Hepatic stellate cell (primary cell): ENCODE results near the gene CDK4.
A peak's percentile ranks its signal among the peaks of the same experiment; 100 is the strongest.

Source experiments
- DNase-seq: peaks from one replicate; pipeline ENCODE4 v3.0.0; 2011; ENCODE audit warnings: low spot score

CDK4 gene

DNA sequence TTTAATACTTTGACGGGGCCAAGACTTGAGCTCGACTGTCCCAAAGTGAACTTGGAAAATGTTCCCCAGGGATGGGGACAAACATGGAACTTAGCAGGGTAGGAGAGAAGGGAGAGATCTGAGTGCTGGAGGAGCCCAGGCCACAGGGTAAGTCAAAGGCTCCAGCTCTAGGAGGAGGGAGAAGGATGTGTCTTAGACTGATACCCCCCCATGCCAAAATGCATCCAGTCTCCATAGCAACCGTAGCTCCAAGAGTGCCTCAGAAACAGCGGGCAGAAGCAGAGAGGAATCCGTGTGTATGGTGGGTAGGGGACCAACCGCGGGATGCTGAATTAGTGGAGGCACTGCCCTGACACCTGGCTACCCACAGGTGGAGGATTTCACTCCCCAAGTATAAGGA, 12.7 kb downstream of the CDK4 start:
- no peak for DNase-seq

DNA sequence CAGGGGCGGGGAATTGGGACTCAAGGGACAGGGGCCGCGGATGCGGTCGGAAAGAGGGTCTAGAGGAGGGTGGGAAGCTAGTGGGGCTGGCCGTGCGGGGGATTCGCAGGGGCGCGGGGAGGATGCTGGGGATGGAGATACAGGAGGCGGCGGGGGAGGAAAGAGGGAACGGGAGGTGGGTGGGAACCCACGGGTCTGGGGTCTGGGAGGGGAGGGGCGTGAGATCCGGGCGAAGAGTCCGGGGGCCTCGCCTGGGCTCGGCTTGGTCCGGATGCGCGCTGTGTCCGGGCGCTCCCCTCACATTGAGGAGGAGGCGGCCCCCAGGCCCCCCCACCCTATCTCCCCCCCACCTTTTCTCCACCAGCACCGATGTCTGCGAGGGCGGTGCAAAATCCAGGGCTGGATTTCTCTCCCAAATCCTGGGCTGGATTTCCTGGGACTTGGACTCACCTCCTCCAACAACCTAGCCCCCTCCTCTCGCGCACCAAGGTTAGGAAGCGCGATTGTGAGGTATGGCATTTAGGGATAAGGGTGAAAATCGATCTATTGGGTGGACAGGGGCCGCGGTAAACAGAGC, 13.4 kb downstream of the CDK4 start, which contains the start of gene AGAP2:
AGAP2 (minus strand) TSS at position 82 of the 577 bp plus-strand sequence. CDS start 496 bp downstream, outside the sequence.
- DNase-seq = peak; percentile 55

DNA sequence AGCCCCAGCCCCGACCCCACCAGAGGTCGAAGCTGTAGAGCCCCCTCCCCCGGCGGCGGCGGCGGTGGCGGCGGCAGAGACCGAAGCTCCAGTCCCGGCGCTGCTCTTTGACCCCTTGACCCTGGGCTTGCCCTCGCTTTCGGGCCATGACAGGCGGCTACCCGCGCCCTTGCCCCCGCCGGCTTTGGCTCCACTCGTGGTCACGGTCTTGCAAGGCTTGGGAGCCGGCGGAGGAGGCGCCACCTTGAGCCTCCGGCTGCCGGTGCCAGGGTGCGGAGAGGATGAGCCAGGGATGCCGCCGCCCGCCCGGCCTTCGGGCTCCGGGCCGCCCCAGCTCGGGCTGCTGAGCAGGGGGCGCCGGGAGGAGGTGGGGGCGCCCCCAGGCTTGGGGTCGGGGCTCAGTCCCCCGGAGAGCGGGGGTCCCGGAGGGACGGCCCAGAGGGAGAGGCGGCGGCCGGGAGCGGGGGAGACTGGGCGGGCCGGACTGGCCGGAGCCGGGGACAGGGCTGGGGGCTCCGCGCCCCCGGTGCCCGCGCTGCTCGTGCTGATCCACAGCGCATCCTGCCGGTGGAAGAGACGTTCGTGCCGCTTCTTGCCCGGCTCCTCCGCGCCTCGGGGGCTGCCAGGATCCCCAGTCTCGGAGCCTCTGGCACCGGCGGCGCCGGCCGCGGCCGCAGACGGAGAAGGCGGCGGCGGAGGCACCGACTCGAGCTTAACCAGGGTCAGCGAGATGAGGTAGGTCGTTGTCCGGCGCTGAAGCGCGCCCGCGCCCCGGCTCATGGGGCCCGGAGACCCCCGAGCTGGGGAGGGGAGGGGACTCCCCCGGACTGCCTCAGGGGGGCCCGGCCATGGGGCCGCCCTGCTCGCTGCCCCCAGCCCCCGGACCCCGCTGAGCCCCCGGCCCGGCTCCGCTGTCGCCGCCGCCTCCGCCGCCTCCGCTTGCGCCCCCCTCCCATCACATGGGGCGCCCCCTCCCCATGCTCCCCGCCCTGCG, 14.3 kb downstream of the CDK4 start:
- DNase-seq = peak; percentile 59

DNA sequence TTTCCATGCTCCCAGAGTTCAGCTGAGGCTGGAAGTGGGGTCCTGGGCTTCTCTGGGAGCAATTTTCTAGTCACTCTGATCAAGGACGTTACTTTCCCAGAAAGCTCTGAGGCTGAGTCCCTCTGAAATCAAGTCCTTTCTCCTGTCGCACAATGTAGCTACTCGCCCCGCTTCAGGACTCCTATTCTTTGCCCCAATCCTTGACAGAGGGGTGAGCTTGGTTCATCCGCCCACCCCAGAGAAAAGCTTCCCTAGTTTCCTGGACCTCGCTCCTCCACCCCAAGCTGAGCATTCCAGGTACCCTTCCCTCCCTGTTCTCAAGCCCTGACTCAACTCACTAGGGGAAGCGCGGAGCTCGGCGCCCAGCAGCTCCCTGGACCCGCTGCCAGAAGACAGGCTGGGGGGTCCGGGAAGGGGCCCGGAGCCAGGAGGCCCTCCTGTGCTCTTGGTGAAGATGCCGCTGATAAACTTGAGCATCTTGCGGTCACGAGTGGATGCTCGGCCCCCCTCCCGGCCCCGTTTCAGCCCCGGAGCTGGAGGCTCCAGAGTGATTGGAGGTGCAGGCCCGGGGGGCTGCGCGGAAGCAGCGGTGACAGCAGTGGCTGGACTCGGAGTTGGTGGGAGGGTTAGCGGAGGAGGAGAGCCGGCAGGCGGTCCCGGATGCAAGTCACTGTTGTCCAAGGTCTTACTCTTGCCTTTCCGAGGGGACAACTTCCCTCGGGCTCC, 15.2 kb downstream of the CDK4 start:
- no peak for DNase-seq

DNA sequence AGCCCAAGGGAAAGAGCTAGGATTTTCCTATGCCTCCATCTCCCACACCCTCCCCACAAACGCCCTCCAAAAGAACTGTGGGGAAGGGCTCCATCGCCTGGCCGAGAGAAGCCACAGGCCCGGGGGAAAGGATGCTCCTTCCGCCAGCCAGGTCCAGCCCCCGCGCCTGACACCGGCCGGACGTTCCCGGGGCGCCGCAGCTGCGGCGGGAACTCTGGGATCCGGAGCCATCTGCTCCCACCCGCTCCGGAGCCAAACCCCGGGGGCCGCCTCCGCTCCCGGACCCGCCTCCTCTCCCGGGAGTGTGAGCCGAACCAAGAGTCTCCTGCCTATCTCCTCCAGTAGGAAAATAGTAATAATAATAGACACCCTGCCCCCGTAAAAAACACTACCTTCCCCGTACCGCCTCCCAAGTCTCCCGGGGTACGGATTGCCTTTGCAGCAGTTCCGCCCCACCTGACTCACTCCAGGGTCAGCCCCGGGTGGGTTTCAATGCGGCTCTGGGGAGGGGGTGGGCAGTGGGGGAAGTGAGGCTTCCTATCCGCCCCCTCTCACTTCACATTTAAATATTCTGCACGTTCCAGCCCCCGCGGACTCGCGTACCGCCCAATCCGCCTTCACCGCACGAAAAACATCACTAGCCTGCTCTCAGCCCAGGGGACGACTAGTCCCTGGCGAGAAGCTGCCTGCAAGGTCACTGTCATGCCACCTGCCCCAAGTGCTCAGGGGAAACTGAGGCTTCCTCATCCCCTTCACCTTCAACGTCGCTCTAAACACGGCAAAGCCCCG, 16.0 kb downstream of the CDK4 start:
- peak; percentile 74 for DNase-seq

DNA sequence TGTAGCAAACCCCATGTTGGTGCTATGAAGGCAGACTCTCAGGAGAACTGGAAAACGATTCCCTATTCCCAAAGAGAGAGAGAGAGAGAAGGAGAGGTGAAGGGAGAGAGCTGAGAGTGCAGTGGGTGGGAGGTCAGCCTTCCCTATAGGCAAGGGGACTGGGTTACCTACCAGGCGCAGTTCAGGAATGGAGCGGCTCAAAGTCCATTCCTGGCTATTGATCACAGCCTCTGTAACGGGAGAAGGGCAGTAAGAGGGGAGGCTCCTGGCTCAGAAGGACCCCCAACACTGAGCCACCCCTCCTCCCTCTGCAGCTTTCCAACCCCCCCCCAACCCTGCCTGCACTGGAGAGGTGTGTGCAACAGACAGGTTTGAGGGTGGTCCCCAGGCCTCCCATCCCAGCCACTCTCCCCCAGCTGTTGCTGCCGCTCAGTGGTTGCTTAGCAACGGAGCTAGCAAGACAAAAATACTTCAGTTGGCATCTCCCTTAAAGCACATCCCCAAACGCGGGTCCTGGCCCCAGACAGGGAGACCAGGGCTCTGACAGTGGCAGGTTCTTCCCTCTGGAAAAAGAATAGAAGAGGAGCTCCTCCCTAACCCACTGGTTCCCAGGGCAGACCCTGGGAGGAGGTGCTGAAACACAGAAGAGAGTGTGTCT, 16.8 kb downstream of the CDK4 start:
- peak; percentile 53 for DNase-seq

DNA sequence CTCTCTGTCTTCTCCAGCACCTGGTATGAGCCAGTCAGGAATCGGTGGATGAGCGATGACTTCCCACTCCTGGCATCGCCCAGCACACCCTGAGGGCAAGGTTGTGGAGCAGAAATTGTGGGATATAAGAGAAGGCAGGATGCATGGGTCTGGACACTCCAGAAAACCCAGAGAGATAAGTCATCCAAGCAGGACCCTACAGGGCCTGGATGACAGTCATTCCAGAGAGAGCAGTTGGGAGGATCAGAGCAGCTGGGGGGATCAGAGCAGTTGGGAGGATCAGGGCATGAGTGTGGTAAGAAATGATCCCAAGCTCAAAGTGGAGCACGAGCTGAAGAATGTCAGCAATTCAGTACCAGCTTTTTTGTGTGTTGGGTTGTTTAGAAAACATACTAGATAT, 17.5 kb downstream of the CDK4 start:
- DNase-seq = peak; percentile 55

DNA sequence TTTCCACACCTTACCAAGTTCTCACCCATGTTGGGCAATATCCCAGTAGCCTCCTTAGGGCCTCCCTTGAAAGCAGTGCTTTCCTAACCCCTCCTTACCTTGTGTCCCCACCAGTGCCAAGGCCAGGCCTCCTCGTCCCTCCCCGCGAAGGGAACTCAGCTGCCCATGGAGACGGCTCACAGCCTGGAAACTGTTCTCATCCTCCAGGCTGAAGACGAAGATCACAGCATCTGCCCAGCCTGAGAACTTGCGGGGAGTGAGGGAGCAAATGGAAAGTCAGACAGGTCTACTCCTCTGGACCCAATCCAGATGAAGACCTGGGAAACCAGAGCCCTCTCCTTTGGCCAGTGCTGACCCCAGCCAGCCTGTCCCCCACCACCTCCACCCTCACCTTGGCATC, 18.2 kb downstream of the CDK4 start:
- DNase-seq = no peak

DNA sequence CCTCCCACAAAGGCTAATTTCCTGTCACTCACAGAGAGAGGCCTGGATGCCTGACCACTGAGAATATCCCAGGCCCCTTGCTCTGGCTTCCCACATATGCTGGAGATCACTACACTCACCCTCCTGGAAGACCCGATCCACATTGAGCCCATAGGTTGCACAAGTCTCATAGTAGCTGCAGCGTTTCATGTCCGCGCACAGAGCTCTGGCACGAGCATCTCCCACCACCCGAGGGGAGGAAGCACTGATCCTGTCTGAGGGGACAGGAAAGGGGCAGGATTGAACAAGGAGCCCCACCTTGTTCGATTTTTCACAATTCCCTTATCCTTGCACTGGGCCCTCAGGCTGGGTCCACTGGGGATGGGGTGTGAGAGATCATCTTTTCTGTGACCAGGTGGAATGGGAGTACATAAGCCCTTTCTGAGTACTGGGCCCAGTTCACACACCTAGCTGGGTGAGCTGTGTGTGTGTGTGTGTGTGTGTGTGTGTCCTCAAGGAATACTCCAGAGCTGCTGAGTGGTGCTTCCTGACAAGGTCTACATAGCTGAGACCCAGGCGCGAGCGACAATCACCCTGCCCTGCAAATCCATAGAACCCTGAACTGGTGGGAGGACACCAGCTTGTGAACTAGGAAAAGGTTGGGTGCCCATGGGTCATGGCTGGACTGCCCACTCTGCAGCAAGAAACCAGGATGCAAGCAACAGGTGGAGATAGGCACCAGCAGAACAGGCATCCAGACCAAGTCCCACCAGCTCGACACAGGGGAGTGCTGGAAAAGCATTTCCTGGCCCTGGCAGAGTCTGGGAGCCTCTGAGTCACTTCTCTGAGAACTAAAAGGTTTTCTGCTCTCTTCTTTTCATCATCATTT, 19.1 kb downstream of the CDK4 start:
- no peak for DNase-seq

DNA sequence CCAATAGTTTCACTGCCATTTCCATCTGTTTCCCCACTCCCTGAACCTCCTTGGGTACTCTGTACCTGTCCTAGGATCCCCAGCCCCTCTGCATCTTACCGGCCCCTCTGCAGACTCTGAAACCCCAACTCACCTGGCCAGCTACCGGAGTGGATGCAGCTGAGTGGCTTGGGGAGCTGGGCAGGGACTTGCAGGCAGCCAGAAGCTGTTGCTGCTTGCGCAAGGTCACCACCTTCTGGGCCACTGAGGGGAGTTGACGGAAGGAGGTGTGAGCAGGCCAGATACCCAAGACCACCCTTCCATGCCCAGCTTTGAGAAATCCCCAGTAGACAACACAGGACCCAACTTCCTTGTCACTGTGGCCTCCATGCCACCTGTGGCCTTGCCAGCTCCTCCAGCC, 19.8 kb downstream of the CDK4 start:
- no peak for DNase-seq

DNA sequence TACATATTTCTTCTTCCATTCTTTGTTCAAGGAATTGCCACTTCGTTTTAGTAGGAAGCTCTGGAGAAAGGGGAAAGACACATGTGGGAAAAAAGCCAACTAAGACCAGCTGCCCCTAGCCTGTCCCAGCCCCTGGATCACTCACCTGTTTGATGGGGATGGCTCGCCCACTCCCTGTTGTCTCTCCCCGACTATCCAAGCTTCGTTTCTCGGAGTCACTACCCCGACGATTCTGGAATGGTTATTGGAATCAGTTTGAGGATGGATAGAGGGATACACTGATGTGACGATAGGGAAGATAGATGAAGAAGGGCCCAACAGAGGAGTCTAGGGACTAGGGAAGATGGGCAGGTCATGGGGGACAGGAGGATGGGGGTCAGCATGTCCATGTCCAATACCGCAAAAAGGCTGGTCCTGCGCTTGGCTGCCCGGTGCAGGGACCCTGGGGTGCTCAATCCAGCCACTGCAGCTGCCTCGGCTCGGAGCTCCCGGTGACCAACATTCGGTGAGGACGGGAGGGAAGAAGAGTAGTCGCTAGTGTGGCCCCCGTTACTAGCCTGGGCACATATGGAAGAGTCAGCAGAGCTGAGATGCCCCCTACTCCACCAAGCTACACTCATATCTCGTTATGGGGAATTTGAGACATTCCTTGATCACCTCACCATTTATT, 20.6 kb downstream of the CDK4 start:
- DNase-seq = no peak

DNA sequence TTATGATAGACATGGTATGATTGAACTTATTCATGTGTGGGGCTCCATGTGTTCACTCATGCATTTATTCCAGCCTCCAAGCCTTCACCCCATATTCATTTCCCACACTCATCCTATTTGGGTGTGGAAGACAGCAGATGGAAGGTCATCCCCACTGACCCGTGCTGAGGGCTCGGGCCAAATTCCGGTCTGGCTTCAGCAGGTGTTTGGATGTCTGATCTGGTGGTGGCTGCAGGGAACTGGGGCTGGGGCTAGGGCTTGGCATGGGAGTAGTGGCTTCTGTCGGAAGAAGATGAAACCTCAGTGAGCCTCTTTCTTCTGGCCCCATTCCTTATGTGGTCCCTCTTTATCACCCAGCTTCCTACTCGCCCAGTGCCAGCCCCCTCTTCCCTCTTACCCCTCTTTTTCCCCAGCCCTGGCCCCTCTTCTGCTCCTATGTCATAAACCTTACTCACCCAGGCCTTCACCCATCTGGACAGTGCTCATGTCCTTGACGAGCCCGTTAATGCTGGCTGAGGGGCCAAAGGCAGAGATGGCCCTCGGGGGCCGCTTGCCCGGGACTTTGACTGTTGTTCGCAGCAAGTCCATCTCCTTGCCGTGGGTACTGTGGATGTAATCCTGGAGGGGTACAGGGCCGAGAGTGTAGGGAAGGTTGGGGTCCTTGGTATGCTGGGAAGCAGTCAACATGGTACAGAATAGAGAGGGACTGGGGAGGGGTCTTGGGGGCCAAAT, 21.6 kb downstream of the CDK4 start:
- no peak for DNase-seq

DNA sequence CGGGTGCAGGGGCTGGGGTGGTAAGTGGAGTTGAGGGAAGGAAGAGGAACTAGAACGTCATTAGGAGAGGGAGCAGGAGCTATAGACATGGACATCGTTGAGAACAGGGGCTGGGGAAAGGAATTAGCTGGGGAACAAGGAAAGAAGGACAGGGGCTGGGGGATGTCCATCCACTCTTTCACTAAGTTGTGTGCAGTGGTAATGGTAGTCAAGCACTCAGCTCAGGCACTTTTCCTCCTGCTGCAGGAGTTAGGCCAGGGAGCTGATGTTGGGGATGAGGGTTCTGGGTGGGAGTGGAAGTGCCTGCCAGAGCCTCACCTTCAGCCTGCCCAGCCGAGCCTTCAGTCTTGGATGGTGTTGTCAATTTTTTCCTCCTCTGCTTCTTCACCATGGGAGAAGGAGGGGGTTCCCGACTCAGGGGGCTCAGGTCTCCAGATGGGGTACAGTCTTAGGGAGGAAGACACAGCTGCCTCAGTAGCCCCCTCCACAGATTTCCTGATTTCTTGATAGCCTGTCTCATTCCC, 22.7 kb downstream of the CDK4 start:
- no peak for DNase-seq

DNA sequence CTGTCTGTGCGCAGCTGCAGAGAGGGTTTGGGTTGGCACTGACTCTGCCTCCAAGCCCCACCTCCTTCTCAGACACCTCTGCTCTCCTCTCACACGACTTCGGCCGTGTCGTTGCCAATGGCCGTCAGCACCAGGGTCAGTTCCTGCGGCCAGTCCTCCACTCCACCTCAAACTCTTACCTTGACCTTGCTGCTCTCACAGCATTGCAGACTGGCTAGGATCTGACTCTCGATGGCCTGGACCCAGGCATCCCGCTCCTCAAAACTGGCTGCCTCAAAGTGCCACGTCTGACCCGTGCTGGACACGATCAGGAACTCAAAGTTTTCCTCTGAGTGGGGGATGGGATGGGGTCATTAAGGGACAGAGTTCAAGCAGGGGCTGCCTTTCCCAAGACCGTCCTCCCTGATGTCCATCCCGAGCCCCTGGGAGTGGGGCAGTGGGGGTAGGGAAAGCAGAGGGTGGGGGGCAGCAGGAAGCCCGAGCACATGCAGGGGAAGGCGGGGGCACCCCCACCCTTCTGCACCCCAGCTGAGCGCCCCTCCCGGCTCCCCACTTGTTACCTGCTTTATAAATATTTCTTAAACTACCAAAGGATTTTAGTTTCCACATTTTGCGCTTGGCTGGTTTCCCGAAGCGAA, 24.2 kb downstream of the CDK4 start:
- DNase-seq = no peak

DNA sequence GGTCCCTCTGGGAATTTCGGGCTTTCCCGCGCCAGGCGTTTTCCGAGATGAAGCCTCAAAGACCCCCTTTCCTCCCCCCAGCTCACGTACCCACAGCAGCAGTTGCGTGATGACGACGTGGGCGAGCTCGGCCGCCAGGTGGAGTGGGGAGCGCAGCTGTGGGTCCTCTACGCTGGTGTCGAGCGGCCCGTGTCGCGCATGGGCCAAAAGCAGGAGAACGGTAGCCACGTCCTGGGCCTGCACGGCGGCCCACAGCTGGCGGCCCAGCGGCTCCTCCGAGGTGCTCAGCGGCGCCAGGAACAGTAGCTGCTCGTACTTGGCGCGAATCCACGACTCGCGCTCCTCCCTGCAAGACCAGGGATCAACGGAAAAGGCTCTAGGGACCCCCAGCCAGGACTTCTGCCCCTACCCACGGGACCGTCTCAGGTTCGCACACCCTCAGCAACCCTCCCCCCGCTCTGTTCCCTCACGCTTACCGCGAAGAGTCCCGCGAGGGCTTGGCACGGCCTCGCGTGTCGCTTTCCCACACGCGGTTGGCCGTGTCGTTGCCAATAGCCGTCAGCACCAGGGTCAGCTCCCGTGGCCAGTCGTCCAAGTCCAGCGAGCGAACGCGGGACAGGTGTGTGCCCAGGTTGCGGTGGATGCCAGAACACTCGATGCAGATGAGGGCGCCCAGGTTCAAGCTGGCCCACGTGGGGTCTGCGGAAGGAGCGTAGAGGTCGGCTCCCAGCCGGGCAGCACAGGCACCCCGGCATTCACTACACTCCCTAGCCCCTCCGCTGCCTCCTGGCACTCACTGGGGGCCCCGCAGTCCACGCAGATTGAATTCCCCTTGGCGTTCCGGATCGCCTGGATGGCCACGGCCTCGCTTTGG, 25.0 kb downstream of the CDK4 start:
- no peak for DNase-seq

DNA sequence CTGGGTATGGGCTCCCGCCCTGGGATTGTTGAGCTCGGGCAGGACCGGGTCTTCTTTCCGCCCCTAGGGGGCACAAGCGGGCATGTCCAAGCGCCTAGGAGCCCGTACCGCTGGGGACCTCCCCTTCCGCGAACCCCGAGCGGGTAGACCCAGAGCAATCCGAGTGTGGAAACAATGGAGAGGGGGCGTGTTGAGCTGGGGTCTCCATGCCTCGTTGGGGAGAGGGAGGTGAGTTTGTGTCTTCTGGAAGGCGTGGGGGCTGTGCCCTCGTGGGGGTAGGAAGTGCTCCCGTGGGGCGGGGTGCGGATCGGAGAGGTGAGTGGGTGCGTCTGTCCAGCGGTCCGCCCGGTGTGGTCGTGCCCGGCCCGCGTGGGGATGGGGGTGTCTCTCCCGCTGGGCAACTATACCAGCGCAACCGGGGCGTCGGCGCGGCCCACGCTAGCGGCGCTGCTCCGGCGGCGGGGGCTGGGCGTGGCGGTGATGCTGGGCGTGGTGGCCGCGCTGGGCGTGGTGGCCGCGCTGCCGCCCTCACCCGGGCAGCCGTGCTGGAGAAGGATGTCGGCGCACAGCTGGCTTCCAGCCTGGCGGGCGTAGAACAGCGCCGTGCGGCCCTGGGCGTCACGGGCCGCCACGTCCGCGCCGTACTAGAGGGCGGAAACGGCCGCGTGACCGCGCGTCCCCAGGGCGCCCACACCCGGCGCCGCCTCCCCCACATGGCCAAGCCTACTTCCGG, 25.8 kb downstream of the CDK4 start:
- DNase-seq = peak; percentile 97

DNA sequence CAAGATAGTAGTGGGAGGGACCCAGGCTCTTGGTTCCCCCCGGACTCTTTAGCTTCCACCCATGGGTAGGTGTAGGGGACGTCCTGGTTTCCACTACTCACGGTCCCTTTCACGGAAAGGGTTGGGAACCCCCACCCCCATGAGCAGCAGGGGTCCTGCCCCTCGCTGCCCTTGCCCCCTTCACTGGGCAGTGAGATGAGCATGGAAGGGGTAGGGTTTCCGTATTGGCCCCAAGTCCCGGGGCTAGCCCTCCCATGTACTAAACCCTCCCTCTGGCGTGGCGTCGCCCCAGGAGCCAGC, 26.3 kb downstream of the CDK4 start:
- no peak for DNase-seq
